GM18508 (cell line): ENCODE results near the gene ATP2B2.

ENCODE experiments used
- ATAC-seq: cut with Tn5 transposase; IDR thresholded peaks from one replicate; pipeline ENCODE4 v1.9.1; 2021; ENCODE audit warnings: moderate number of reproducible peaks; ENCODE audit not compliant: insufficient read depth, unreplicated experiment

The ATP2B2 gene

GRCh38 chr3:10338591-10339353, 166.6 kb downstream of the ATP2B2 start:
- ATAC-seq: no peak

- no peak for ATAC-seq
Measured at GRCh38 chr3:10338164-10338470, 167.3 kb downstream of the ATP2B2 start.

- ATAC-seq: no peak
Measured at GRCh38 chr3:10337323-10338163, 167.8 kb downstream of the ATP2B2 start.

GRCh38 chr3:10336761-10337160, 168.6 kb downstream of the ATP2B2 start:
- no peak for ATAC-seq

- ATAC-seq: no peak
Measured at GRCh38 chr3:10335871-10336622, 169.3 kb downstream of the ATP2B2 start.

- ATAC-seq: no peak
Measured at GRCh38 chr3:10335190-10335738, 170.1 kb downstream of the ATP2B2 start.

GRCh38 chr3:10334459-10334858, 170.9 kb downstream of the ATP2B2 start:
- ATAC-seq: no peak

- no peak for ATAC-seq
Measured at GRCh38 chr3:10334042-10334441, 171.3 kb downstream of the ATP2B2 start.

GRCh38 chr3:10333349-10333650, 172.1 kb downstream of the ATP2B2 start:
- no peak for ATAC-seq

GRCh38 chr3:10332481-10333348, 172.7 kb downstream of the ATP2B2 start:
- no peak for ATAC-seq

GRCh38 chr3:10331320-10331719, 174.1 kb downstream of the ATP2B2 start:
- no peak for ATAC-seq

GRCh38 chr3:10330319-10330718, 175.1 kb downstream of the ATP2B2 start:
- ATAC-seq: no peak

GRCh38 chr3:10329495-10330015, 175.8 kb downstream of the ATP2B2 start:
- ATAC-seq: no peak

- ATAC-seq: no peak
Measured at GRCh38 chr3:10328460-10329071, 176.8 kb downstream of the ATP2B2 start.

- no peak for ATAC-seq
Measured at GRCh38 chr3:10327592-10327991, 177.8 kb downstream of the ATP2B2 start.

- ATAC-seq: no peak
Measured at GRCh38 chr3:10322352-10322710, 183.1 kb downstream of the ATP2B2 start.

GRCh38 chr3:10321630-10322351, 183.6 kb downstream of the ATP2B2 start:
- ATAC-seq: no peak

- ATAC-seq: no peak
Measured at GRCh38 chr3:10320320-10320677, 185.1 kb downstream of the ATP2B2 start.

- no peak for ATAC-seq
Measured at GRCh38 chr3:10319804-10320203, 185.6 kb downstream of the ATP2B2 start.
